Thymus (tissue), 11 donors: ENCODE data around the gene PLAAT2. TPM values are rescaled to one million over a fixed set of nuclear protein-coding genes. Genes with fewer than 3 reads are reported as not detected.

Experiments used
- DNase-seq, 9 donors: peaks; one replicate each; pipeline ENCODE4 v3.0.0-alpha.2; 2013; ENCODE audit warnings: low spot score in 9 of 9, low read depth in 6 of 9, missing footprints in 1 of 9
- H3K27ac ChIP-seq, 2 donors: one replicate each; pipeline ENCODE4 v1.5.1; 2013; ENCODE audit warnings: control low read depth in 1 of 2, low read depth in 1 of 2, low read length in 1 of 2, mild to moderate bottlenecking in 1 of 2, moderate library complexity in 1 of 2
- H3K27me3 ChIP-seq, 2 donors: one replicate each; pipeline ENCODE4 v1.5.1; 2013; ENCODE audit warnings: low read length in 1 of 2; ENCODE audit not compliant: control insufficient read depth in 2 of 2, insufficient read depth in 1 of 2
- H3K36me3 ChIP-seq, 2 donors: one replicate each; pipeline ENCODE4 v1.5.1; 2013; ENCODE audit warnings: low read length in 1 of 2, mild to moderate bottlenecking in 1 of 2, moderate library complexity in 1 of 2; ENCODE audit not compliant: control insufficient read depth in 2 of 2, insufficient read depth in 2 of 2
- H3K4me1 ChIP-seq, 2 donors: one replicate each; pipeline ENCODE4 v1.5.1; 2013; ENCODE audit warnings: low read length in 2 of 2; ENCODE audit not compliant: control insufficient read depth in 2 of 2, insufficient read depth in 2 of 2
- H3K4me3 ChIP-seq, 2 donors: one replicate each; pipeline ENCODE4 v1.5.1; 2013; ENCODE audit warnings: low read length in 2 of 2, control low read depth in 1 of 2, mild to moderate bottlenecking in 1 of 2
- H3K9me3 ChIP-seq, 2 donors: one replicate each; pipeline ENCODE4 v1.5.1; 2013; ENCODE audit warnings: low read length in 1 of 2, mild to moderate bottlenecking in 1 of 2; ENCODE audit not compliant: control insufficient read depth in 2 of 2, insufficient read depth in 1 of 2
- WGBS: extraction: QIAGEN DNeasy Blood & Tissue Kit; methylation state at CpG from one replicate; pipeline ENCODE4 v1.1.7; 2013; 5-methylcytosine and 5-hydroxymethylcytosine counted together
- polyA plus RNA-seq: library from polyadenylated mRNA; stranded (reverse); fragments of 200-250 nt; gene quantifications from one replicate; pipeline ENCODE4 v1.2.3, GENCODE V29; 2013
- total RNA-seq: library from RNA; stranded (reverse); fragments of 120-200 nt; gene quantifications from one replicate; pipeline ENCODE4 v1.2.4, GENCODE V29; 2013
- donor health status: healthy.

Gene PLAAT2
- total and polyA plus RNA-seq, 2 donors: 0.19 to 1.8 TPM

DNA sequence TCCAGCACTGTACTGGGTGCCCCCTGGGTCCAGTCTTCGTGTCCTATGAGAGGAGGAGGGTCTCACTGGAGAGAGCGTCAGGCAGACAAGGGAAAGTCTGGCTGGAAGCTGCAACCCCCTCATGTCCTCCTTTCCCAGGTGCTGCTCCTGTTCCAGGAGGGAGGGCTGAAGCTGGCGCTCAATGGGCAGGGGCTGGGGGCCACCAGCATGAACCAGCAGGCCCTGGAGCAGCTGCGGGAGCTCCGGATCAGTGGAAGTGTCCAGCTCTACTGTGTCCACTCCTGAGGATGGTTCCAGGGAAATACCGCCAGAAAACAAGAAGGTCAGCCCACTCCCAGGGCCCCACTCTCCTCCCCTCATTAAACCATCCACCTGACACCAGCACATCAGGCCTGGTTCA lies 47.1 kb downstream of the PLAAT2 start:
- Histone ChIP-seq H3K27me3 (no peaks in the 10 kb centered on the region), H3K9me3 (no peaks in the 10 kb centered on the region), H3K27ac (no peak overlapping the region), H3K4me1 (no peaks in the 10 kb centered on the region), H3K36me3 (no peaks in the 10 kb centered on the region), H3K4me3 (no peak overlapping the region)
- 98% methylated on average over 6 of the region's 6 CpGs for WGBS
- no peak for DNase-seq

DNA sequence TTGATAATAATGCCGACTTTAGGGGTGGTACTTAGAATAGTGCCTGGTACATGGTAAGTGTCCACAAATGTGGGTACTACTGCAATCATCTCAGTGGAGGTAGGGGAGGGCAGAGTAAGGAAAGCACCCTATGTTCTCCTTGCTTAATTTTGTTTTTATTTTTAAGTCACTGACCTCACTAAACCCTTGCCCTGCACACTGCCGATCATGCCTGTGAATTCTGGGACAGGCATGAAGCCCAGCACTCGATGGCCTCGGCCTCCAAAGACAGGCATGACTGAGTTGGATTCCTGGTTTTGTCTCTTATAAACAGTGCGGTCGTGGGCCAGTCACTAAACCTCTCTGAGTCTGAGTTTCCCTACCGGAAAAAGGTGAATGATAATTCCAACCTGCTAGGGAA lies 50.4 kb downstream of the PLAAT2 start:
- WGBS: 98% methylated on average over 7 of the region's 7 CpGs
- no peak overlapping the region for H3K4me3 ChIP-seq
- no peak for DNase-seq
- H3K27ac ChIP-seq: no peak overlapping the region
- no peaks in the 10 kb centered on the region for H3K36me3 ChIP-seq
- H3K27me3 ChIP-seq: no peaks in the 10 kb centered on the region
- no peaks in the 10 kb centered on the region for H3K9me3 ChIP-seq
- H3K4me1 ChIP-seq: no peaks in the 10 kb centered on the region

DNA sequence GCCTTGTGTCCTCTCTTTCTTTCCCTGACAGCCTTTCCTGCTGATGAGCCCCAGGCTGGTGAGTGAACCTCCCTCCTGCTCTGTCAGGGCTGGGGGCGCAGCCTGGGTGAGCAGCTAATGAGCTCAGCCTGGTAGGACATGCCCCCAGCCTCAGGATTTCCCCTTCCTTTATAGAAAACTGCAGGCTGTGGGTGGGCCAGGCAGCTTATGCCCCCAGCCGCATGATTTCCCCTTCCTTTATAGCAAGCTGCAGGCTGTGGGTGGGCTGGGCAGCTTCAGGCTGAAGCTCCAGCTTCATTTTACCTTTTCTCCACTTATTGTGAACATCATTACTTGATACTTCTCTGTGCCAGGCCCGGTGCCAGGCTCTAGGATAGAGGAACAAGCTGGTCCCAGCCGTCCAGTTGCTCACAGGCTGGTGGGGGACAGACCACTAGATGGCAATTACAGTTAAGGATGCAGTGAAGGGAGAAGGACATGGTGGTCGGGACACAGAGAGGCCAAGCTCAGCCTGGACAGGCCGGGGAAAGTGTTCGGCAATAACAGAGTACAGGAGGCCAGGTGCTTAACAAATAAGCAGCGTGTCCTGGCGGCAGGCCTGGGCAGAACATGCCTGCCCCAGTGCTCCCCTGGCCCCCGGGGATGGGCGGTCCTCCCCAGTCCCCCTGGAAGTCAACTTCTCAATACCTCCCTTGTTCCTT lies 52.0 kb downstream of the PLAAT2 start:
- peaks cover 0 to 1% of the 10 kb centered on the region in 2 donors for H3K27me3 ChIP-seq

DNA sequence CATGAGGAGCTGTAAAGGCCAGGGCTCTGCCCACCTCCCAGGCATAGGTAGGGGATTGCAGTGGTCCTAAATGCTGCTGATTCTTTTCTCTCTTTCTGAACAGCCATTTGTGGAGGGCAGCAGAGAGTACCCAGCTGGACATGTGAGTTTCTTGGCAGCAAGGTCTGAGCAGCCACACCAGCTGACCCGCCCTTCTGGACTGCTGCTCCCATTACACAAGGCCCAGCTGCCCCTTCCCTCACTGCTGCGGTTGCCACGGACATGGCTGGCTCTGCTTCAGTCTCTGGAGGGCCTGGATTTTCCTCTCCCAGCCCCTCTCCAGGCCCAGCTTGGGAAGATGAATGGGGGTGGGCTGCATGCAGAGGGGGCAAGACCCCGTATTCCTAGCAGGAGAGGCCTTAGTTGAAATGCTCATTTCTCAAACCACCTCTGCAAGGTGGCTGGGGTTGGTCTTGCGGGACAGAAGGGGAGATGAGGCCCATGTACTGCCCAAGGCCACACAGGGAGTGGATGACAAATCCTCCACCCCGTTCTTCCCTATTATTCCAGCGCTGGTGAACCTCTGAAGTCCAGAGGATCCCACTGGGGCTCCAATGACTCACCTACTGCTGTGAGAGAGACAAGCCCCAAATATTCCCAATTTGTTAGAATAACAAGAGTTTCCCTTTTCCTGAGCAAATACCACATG lies 52.7 kb downstream of the PLAAT2 start:
- H3K4me1 ChIP-seq: peaks cover 3 to 7% of the 10 kb centered on the region in 2 donors
- no peak for DNase-seq
- H3K4me3 ChIP-seq: no peak overlapping the region
- no peak overlapping the region for H3K27ac ChIP-seq
- no peaks in the 10 kb centered on the region for H3K36me3 ChIP-seq
- no peaks in the 10 kb centered on the region for H3K9me3 ChIP-seq
- peaks cover 0 to 6% of the 10 kb centered on the region in 2 donors for H3K27me3 ChIP-seq
- WGBS: 96% methylated on average over 7 of the region's 7 CpGs

More for the DNA sequence above, 52.0 kb downstream of the PLAAT2 start:
- peaks cover 0 to 2% of the 10 kb centered on the region in 2 donors for H3K4me1 ChIP-seq
- no peaks in the 10 kb centered on the region for H3K36me3 ChIP-seq
- DNase-seq: no peak
- no peak overlapping the region for H3K27ac ChIP-seq
- 82% methylated on average over 11 of the region's 11 CpGs for WGBS
- H3K4me3 ChIP-seq: no peak overlapping the region
- H3K9me3 ChIP-seq: no peaks in the 10 kb centered on the region

DNA sequence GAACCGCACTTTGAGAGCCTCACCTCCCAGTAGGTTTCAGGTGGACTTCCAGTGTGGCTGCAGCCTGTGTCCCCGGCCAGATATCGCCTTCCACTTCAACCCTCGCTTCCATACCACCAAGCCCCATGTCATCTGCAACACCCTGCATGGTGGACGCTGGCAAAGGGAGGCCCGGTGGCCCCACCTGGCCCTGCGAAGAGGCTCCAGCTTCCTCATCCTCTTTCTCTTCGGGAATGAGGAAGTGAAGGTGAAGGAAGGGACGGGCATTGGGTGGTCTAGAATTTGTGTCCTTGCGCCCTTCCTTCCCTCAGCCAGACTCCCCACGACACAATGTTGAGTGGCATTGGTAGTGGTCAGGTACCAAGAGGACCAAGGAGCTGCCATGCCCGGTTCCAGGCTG lies 54.4 kb downstream of the PLAAT2 start:
- H3K27me3 ChIP-seq: peaks cover 0 to 6% of the 10 kb centered on the region in 2 donors
- WGBS: 88% methylated on average over 12 of the region's 12 CpGs
- H3K27ac ChIP-seq: no peak overlapping the region
- no peak overlapping the region for H3K4me3 ChIP-seq
- DNase-seq: no peak
- H3K9me3 ChIP-seq: no peaks in the 10 kb centered on the region
- H3K4me1 ChIP-seq: peaks cover 3 to 16% of the 10 kb centered on the region in 2 donors
- no peaks in the 10 kb centered on the region for H3K36me3 ChIP-seq

DNA sequence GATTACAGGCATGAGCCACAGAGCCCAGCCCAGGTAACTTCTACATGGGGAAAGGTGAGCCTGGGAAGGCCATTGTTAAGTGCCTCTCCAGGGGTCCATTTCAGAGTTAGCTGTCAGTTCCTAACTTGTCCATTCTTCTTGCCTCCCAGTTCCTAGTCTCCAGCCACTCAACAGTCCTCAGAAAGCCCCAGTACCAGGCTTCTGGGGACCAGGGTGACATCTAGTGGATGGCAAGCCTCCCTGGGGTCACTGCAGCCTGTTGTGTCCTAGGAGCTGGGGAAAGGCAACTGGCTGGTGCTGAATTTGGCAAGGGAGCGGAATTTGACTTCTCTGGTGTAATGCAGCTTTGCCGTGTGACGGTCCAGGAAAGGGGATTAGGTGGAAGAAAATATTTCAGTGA lies 55.2 kb downstream of the PLAAT2 start:
- Histone ChIP-seq H3K36me3 (no peaks in the 10 kb centered on the region), H3K4me3 (no peak overlapping the region), H3K4me1 (peaks cover 3 to 16% of the 10 kb centered on the region in 2 donors), H3K27ac (no peak overlapping the region), H3K27me3 (peaks cover 0 to 6% of the 10 kb centered on the region in 2 donors), H3K9me3 (peaks cover 0 to 1% of the 10 kb centered on the region in 2 donors)
- peak in 2 of 9 donors; percentile 16 to 41 for DNase-seq
- 86% methylated on average over 3 of the region's 3 CpGs for WGBS

DNA sequence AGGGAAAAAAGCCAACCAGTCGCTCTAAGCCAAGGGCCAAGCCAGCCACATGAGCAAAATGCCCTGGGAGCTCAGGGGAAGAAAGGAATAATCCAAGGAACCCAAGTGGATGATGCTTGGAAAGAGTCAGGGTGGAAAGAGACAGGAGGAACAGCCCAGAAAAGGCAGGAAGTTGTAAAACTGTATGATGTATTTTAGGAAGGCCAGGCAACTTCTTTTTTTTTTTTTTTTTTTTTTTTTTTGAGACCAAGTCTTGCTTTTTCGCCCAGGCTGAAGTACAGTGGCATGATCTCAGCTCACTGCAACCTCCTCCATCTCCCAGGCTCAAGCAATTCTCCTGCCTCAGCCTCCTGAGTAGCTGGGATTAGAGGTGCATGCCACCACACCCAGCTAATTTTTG lies 55.7 kb downstream of the PLAAT2 start:
- no peak for DNase-seq
- H3K27me3 ChIP-seq: peaks cover 0 to 6% of the 10 kb centered on the region in 2 donors
- H3K36me3 ChIP-seq: no peaks in the 10 kb centered on the region
- H3K4me1 ChIP-seq: peaks cover 3 to 17% of the 10 kb centered on the region in 2 donors
- H3K4me3 ChIP-seq: no peak overlapping the region
- H3K27ac ChIP-seq: no peak overlapping the region
- WGBS: 80% methylated on average over 2 of the region's 2 CpGs
- H3K9me3 ChIP-seq: peaks cover 0 to 1% of the 10 kb centered on the region in 2 donors

DNA sequence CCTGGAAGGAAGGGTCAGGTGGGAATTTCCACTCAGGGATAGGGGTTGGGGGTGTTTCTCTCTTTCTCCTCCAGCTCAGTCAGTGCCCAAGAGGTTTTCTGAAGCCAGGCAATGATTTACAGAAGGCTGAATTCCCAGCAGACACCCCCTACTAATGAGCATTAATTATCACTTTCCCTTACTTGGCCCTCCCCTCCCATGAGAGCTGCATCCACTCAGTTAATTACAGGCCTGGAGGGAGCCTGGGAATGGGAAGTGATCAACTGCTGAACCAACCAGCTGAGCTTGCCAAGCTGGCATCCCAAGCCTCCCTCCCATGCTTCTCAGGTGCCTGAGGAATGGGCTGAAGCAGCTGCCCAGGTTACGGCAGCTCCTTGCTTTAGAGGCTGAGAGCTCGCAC lies 56.3 kb downstream of the PLAAT2 start:
- no peak overlapping the region for H3K27ac ChIP-seq
- H3K36me3 ChIP-seq: no peaks in the 10 kb centered on the region
- peaks cover 0 to 1% of the 10 kb centered on the region in 2 donors for H3K9me3 ChIP-seq
- H3K27me3 ChIP-seq: peaks cover 0 to 6% of the 10 kb centered on the region in 2 donors
- DNase-seq: no peak
- WGBS: 95% methylated on average over 2 of the region's 2 CpGs
- peaks cover 5 to 23% of the 10 kb centered on the region in 2 donors for H3K4me1 ChIP-seq
- no peak overlapping the region for H3K4me3 ChIP-seq

DNA sequence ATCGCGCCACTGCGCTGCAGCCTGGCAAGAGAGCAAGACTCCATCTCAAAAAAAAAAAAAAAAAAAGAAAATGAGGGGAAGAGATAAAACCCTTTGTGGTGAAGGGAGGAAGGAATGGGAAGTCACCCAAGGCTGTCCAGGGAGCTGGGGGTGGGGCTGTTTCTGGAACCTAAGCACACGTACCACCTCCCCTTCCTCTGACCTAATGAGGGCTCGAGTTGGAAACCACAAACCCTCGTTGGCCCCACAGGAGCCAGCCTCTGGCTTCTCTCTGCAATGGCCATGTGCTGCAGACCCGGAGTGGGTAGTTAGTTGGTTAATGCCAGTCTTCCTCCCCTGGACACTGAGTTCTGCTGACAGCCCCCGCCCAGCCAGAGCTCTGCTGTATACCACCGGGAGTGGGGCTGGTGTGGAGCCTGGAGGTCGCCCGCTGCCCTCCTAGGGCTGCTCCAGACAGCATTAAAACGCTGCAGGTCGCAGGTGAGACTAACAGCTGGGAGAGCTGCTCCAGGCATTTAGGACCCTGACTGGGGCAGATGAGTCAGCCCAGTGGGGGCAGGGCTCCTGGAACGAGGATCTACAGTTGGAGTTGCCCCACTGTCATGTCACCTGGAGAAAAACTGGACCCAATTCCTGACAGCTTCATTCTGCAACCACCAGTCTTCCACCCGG lies 57.2 kb downstream of the PLAAT2 start, which contains the start of gene LGALS12:
LGALS12 (plus strand) TSS at position 228 of the 672 bp plus-strand sequence; CDS start at position 603, 375 bp downstream.
- Histone ChIP-seq H3K4me3 (no peak within 1 kb of the TSS), H3K4me1 (peaks cover 5 to 23% of the 10 kb centered on the region in 2 donors), H3K36me3 (no peaks in the 10 kb centered on the region), H3K27ac (no peak within 1 kb of the TSS), H3K27me3 (peaks cover 0 to 6% of the 10 kb centered on the region in 2 donors), H3K9me3 (peaks cover 0 to 1% of the 10 kb centered on the region in 2 donors)
- WGBS: 17% methylated on average over 15 of the region's 15 CpGs
- DNase-seq: peak in 1 of 9 donors; percentile 23
